HEK293 (cell line): Measurements from ENCODE around the gene DYNLL1.
A peak's percentile ranks its signal among the peaks of the same experiment; 100 is the strongest.

Source experiments
- ATF2 ChIP-seq: fragments of 450-650 bp; formaldehyde crosslinking; IDR thresholded peaks from 2 replicates; pipeline ENCODE4 v1.5.1; 2016; ENCODE audit warnings: missing biosample characterization, missing genetic modification characterization, low read depth
- GLI4 ChIP-seq: fragments of 450-650 bp; formaldehyde crosslinking; IDR thresholded peaks from 2 replicates; pipeline ENCODE4 v1.5.1; 2016; ENCODE audit warnings: missing biosample characterization, missing genetic modification characterization
- TCF7L2 ChIP-seq: IDR thresholded peaks from 2 replicates; pipeline ENCODE4 v1.6.1; 2011; ENCODE audit warnings: low read depth, mild to moderate bottlenecking, inconsistent platforms, low read length, moderate library complexity, borderline replicate concordance
- ZNF350 ChIP-seq: fragments of 450-650 bp; formaldehyde crosslinking; IDR thresholded peaks from 2 replicates; pipeline ENCODE4 v1.5.0; 2017; ENCODE audit warnings: missing biosample characterization, mild to moderate bottlenecking, missing genetic modification characterization
- ZNF549 ChIP-seq: fragments of 450-650 bp; IDR thresholded peaks from 2 replicates; pipeline ENCODE4 v1.5.1; 2018; ENCODE audit warnings: missing biosample characterization, missing genetic modification characterization, mild to moderate bottlenecking, inconsistent platforms, moderate library complexity
- TF ChIP-seq, protein P1 (sequence below): fragments of 450-650 bp; formaldehyde crosslinking; IDR thresholded peaks from 2 replicates; pipeline ENCODE4 v1.5.1; 2016; ENCODE audit warnings: missing biosample characterization, missing genetic modification characterization
- TF ChIP-seq, protein P2 (sequence below): fragments of 450-650 bp; formaldehyde crosslinking; IDR thresholded peaks from 2 replicates; pipeline ENCODE4 v1.5.1; 2016; ENCODE audit warnings: missing biosample characterization, missing genetic modification characterization
- TF ChIP-seq, protein P3 (sequence below): fragments of 450-650 bp; formaldehyde crosslinking; IDR thresholded peaks from 2 replicates; pipeline ENCODE4 v1.5.1; 2016; ENCODE audit warnings: missing biosample characterization, missing genetic modification characterization

- no peak for TF ChIP-seq TCF7L2
- TF ChIP-seq, protein P1, sequence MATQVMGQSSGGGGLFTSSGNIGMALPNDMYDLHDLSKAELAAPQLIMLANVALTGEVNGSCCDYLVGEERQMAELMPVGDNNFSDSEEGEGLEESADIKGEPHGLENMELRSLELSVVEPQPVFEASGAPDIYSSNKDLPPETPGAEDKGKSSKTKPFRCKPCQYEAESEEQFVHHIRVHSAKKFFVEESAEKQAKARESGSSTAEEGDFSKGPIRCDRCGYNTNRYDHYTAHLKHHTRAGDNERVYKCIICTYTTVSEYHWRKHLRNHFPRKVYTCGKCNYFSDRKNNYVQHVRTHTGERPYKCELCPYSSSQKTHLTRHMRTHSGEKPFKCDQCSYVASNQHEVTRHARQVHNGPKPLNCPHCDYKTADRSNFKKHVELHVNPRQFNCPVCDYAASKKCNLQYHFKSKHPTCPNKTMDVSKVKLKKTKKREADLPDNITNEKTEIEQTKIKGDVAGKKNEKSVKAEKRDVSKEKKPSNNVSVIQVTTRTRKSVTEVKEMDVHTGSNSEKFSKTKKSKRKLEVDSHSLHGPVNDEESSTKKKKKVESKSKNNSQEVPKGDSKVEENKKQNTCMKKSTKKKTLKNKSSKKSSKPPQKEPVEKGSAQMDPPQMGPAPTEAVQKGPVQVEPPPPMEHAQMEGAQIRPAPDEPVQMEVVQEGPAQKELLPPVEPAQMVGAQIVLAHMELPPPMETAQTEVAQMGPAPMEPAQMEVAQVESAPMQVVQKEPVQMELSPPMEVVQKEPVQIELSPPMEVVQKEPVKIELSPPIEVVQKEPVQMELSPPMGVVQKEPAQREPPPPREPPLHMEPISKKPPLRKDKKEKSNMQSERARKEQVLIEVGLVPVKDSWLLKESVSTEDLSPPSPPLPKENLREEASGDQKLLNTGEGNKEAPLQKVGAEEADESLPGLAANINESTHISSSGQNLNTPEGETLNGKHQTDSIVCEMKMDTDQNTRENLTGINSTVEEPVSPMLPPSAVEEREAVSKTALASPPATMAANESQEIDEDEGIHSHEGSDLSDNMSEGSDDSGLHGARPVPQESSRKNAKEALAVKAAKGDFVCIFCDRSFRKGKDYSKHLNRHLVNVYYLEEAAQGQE (tag by site-specific recombination), result no peak
- TF ChIP-seq, protein P2, sequence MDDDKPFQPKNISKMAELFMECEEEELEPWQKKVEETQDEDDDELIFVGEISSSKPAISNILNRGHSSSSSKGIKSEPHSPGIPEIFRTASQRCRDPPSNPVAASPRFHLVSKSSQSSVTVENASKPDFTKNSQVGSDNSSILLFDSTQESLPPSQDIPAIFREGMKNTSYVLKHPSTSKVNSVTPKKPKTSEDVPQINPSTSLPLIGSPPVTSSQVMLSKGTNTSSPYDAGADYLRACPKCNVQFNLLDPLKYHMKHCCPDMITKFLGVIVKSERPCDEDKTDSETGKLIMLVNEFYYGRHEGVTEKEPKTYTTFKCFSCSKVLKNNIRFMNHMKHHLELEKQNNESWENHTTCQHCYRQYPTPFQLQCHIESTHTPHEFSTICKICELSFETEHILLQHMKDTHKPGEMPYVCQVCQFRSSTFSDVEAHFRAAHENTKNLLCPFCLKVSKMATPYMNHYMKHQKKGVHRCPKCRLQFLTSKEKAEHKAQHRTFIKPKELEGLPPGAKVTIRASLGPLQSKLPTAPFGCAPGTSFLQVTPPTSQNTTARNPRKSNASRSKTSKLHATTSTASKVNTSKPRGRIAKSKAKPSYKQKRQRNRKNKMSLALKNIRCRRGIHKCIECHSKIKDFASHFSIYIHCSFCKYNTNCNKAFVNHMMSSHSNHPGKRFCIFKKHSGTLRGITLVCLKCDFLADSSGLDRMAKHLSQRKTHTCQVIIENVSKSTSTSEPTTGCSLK, result no peak
- no peak for TF ChIP-seq GLI4 (tag by site-specific recombination)
- no peak for TF ChIP-seq ZNF350 (tag by site-specific recombination)
- TF ChIP-seq ATF2 (tag by site-specific recombination), result peak; percentile 74
- TF ChIP-seq, protein P3, sequence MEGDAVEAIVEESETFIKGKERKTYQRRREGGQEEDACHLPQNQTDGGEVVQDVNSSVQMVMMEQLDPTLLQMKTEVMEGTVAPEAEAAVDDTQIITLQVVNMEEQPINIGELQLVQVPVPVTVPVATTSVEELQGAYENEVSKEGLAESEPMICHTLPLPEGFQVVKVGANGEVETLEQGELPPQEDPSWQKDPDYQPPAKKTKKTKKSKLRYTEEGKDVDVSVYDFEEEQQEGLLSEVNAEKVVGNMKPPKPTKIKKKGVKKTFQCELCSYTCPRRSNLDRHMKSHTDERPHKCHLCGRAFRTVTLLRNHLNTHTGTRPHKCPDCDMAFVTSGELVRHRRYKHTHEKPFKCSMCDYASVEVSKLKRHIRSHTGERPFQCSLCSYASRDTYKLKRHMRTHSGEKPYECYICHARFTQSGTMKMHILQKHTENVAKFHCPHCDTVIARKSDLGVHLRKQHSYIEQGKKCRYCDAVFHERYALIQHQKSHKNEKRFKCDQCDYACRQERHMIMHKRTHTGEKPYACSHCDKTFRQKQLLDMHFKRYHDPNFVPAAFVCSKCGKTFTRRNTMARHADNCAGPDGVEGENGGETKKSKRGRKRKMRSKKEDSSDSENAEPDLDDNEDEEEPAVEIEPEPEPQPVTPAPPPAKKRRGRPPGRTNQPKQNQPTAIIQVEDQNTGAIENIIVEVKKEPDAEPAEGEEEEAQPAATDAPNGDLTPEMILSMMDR, result peak; percentile 7; the same call in 1 of the 2 replicates
- no peak for TF ChIP-seq ZNF549 (tag by site-specific recombination)
Measured at GRCh38 chr12:120528861-120529525, 33.1 kb downstream of the DYNLL1 start, which contains the start of gene COQ5.
